ENCODE results near the gene PRDM13.

DNA sequence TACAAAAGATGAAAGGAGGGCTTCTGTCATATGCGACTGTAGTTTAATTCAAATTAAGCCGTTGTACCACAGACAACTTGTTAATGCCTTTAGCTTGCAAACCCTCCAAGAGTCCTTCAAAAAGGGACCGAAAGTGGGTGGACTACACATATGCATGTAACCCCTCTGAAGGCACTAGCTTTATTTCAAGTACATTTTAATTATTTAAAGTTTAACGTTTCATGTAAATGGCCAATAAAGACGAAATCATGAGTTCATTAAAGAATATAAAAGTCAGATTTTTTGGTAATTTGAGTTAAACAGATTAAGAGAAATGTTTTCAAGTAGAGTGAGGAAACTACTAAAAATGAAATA is 12.8 kb downstream of the PRDM13 start:
- TF ChIP-seq YY1 (IDR thresholded peaks at IDR 0.05; ENCODE audit: insufficient read depth, insufficient read length), result no peak
- no peak for TF ChIP-seq ZNF274 (IDR thresholded peaks at IDR 0.05; ENCODE audit: low read depth, low read length)

Measured in NT2/D1 (cell line).